ENCODE results near the gene SYCP3. TPM values are rescaled to one million over a fixed set of nuclear protein-coding genes. Genes with fewer than 3 reads are reported as not detected.

The SYCP3 gene
- total and polyA plus RNA-seq, 2 of the 8 experiments (the other 6 are each of a cell fraction or from before 2014, with no cell fraction given) = 0.02 to 0.07 TPM

DNA sequence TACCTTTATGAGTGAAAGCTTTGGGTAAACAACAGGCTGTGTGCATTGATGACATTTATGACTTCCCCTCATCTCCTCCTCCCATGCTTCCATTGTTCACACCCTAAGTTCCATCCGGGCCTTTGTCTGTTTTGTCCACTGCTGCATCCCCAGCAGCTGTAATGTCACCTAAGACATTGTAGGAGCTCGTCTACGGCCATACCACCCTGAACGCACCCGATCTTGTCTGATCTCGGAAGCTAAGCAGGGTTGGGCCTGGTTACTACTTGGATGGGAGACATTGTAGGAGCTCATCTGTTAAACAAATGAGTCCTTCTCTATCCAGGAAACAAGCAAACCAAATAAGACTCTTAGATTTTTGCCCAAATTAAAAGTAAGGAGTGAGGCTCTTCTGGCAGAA is 40.4 kb upstream of the SYCP3 start:
- Histone ChIP-seq H3K79me2 (ENCODE audit: control insufficient read depth in 1 of 2, insufficient read depth in 2 of 2, low read length in 2 of 2) (no peaks in the 10 kb centered on the region), H4K5ac (ENCODE audit: insufficient read length, low read depth, low read length) (no peak overlapping the region)
- 96% methylated on average over 6 of the region's 6 CpGs; no CpG with 5 or more reads in 1 of the 2 experiments for whole genome bisulfite sequencing, 2 experiments (ENCODE audit: extremely low coverage in 1 of 2, insufficient coverage in 1 of 2, insufficient read length in 1 of 2, insufficient replicate concordance in 2 of 2, low coverage in 1 of 2, low lambda C conversion rate in 2 of 2, missing lambda C conversion rate in 1 of 2)
- TF ChIP-seq, protein P1, sequence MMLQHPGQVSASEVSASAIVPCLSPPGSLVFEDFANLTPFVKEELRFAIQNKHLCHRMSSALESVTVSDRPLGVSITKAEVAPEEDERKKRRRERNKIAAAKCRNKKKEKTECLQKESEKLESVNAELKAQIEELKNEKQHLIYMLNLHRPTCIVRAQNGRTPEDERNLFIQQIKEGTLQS (IDR thresholded peaks at IDR 0.05; ENCODE audit: insufficient read depth, low read depth, low read length) = no peak
- no peak for TF ChIP-seq SUZ12 (IDR thresholded peaks at IDR 0.05; ENCODE audit: low read length)
- no peak for TF ChIP-seq RAD21 (IDR thresholded peaks at IDR 0.05 in 1 of 2, conservative IDR thresholded peaks at IDR 0.05 in 1 of 2; ENCODE audit: low read depth in 2 of 2, low read length in 2 of 2)
- no peak for TF ChIP-seq CTBP2 (IDR thresholded peaks at IDR 0.05; ENCODE audit: borderline replicate concordance, insufficient read depth, insufficient read length, low read length)
- no peak for TF ChIP-seq ATF2 (IDR thresholded peaks at IDR 0.05; ENCODE audit: low read length)
- TF ChIP-seq NANOG (IDR thresholded peaks at IDR 0.05; ENCODE audit: insufficient read depth, low read depth, low read length, poor library complexity, severe bottlenecking) = no peak
- TF ChIP-seq SRF (IDR thresholded peaks at IDR 0.05; ENCODE audit: low read depth, low read length) = no peak
- TF ChIP-seq JUND (IDR thresholded peaks at IDR 0.05; ENCODE audit: low read length) = no peak
- no peak for TF ChIP-seq SAP30 (IDR thresholded peaks at IDR 0.05; ENCODE audit: insufficient read depth, insufficient replicate concordance, low read length)
- no peak for TF ChIP-seq YY1 (IDR thresholded peaks at IDR 0.05; ENCODE audit: low read depth, low read length)
- TF ChIP-seq BRCA1 (IDR thresholded peaks at IDR 0.05; ENCODE audit: low read depth, low read length) = no peak

More for the DNA sequence above, 40.4 kb upstream of the SYCP3 start:
- H3K9ac ChIP-seq (replicated peaks in 1 of 4; ENCODE audit: extremely low read depth in 1 of 4, low read depth in 3 of 4, low read length in 3 of 4) = no peak overlapping the region
- no peak overlapping the region for H3K56ac ChIP-seq (replicated peaks; ENCODE audit: insufficient read length, low read depth, low read length)
- H2BK15ac ChIP-seq (ENCODE audit: low read length) = no peak overlapping the region
- H3K4me1 ChIP-seq (replicated peaks in 1 of 4; ENCODE audit: control insufficient read depth in 3 of 4, insufficient read depth in 4 of 4, low read length in 3 of 4) = no peaks in the 10 kb centered on the region
- H2AK5ac ChIP-seq (ENCODE audit: low read depth, low read length) = no peak overlapping the region
- no peaks in the 10 kb centered on the region for H3K23me2 ChIP-seq (ENCODE audit: low read depth, low read length)
- no peaks in the 10 kb centered on the region for H3K9me3 ChIP-seq (ENCODE audit: insufficient read depth in 2 of 2, low read depth in 1 of 2, low read length in 1 of 2)
- H4K8ac ChIP-seq (ENCODE audit: extremely low read depth, insufficient read depth, low read length) = no peak overlapping the region
- no peak overlapping the region for H3K14ac ChIP-seq (ENCODE audit: insufficient read length)
- POLR2A ChIA-PET (ENCODE audit: partially characterized antibody) = no interaction called here
- no peaks in the 10 kb centered on the region for H3K27me3 ChIP-seq (replicated peaks in 1 of 4; ENCODE audit: control insufficient read depth in 3 of 4, extremely low read depth in 1 of 4, insufficient read depth in 3 of 4, low read length in 3 of 4)
- H2BK120ac ChIP-seq (replicated peaks; ENCODE audit: low read depth, low read length) = no peak overlapping the region
- CTCF ChIA-PET (ENCODE audit: partially characterized antibody) = interaction anchor here (0.5 to 5.7 kb wide), 9 partner anchors 11 to 365 kb away, joined by 3 to 58 read pairs (median 4); partner anchors contain the start of gene GNPTAB
- no peak overlapping the region for H2BK20ac ChIP-seq (ENCODE audit: low read length)
- H4K20me1 ChIP-seq (replicated peaks in 1 of 2; ENCODE audit: control insufficient read depth in 1 of 2, insufficient read depth in 2 of 2, low read length in 2 of 2) = peaks cover 0 to 2% of the 10 kb centered on the region in 2 experiments
- no peak overlapping the region for H3K4me2 ChIP-seq (ENCODE audit: insufficient read depth in 1 of 2, low read depth in 2 of 2, low read length in 2 of 2)
- DNase-seq (ENCODE audit: low read depth in 1 of 2, low spot score in 2 of 2) (no peak), FAIRE-seq (no peak)
- no peak overlapping the region for H2BK12ac ChIP-seq (ENCODE audit: low read depth, low read length)
- H3K23ac ChIP-seq (ENCODE audit: insufficient read length) = no peak overlapping the region
- H2AFZ ChIP-seq (ENCODE audit: low read length) = no peak overlapping the region
- no peak overlapping the region for H3K4ac ChIP-seq (replicated peaks; ENCODE audit: insufficient read length, low read depth, low read length)
- H4K91ac ChIP-seq (replicated peaks; ENCODE audit: insufficient read length, low read length) = no peak overlapping the region
- no peaks in the 10 kb centered on the region for H3K79me1 ChIP-seq (ENCODE audit: low read depth, low read length)
- H2BK5ac ChIP-seq (ENCODE audit: low read depth, low read length) = no peak overlapping the region
- H3K18ac ChIP-seq (ENCODE audit: extremely low read depth, low read length) = no peak overlapping the region
- H3K27ac ChIP-seq (ENCODE audit: low read depth, low read length) = no peak overlapping the region
- H3K4me3 ChIP-seq (ENCODE audit: extremely low read depth in 1 of 4, insufficient read depth in 2 of 4, low read depth in 3 of 4, low read length in 4 of 4) = no peak overlapping the region
- peaks cover 0 to 41% (median 13%) of the 10 kb centered on the region in 4 experiments; a peak in 6 of 8 replicates for H3K36me3 ChIP-seq (ENCODE audit: control insufficient read depth in 2 of 4, insufficient read depth in 4 of 4, low read length in 3 of 4)

All from H1 (cell line).